AG04450 (cell line): Measurements from ENCODE around the gene LGI2. TPM values are rescaled to one million over a fixed set of nuclear protein-coding genes. Genes with fewer than 3 reads are reported as not detected.
"Not testable (repeated sequence)": the region's sequence is repeated elsewhere in the genome, so short reads cannot be mapped to it uniquely, and the experiment has no call there.

Experiments
- CTCF ChIA-PET: fragments of 300-600, 350-600 bp; formaldehyde crosslinking; extraction: SDS; loops from one replicate; lab custom pipeline; 2022; ENCODE audit warnings: antibody characterized with exemption, inconsistent platforms; lab: Charles Lee
- POLR2A ChIA-PET: fragments of 350-600 bp; formaldehyde crosslinking; extraction: SDS; loops from one replicate; lab custom pipeline; 2021; ENCODE audit warnings: antibody characterized with exemption, inconsistent platforms; lab: Yijun Ruan, JAX
- DNase-seq: peaks from one replicate; pipeline ENCODE4 v3.0.0-alpha.2; 2011; ENCODE audit warnings: low read depth, low spot score
- H3K27ac ChIP-seq: one replicate; pipeline ENCODE4 v1.5.1; 2012; ENCODE audit warnings: low read depth, low read length, control low read depth
- H3K27me3 ChIP-seq: one replicate; pipeline ENCODE4 v1.6.0; 2012; ENCODE audit warnings: low read length; ENCODE audit not compliant: control insufficient read depth, insufficient read depth
- H3K4me3 ChIP-seq: 2 replicates; pipeline ENCODE4 v1.5.1; 2011; ENCODE audit warnings: mild to moderate bottlenecking, low read depth, low read length, control low read depth
- H3K9me3 ChIP-seq: 2 replicates; pipeline ENCODE4 v1.5.1; 2012; ENCODE audit warnings: low read length; ENCODE audit not compliant: control insufficient read depth, insufficient read depth
- polyA plus RNA-seq: library from polyadenylated mRNA; depleted of rRNA; stranded (reverse); fragments of >200 nt; gene quantifications from 2 replicates; pipeline ENCODE4 v1.2.3, GENCODE V29; 2011
- TF ChIP-seq, protein P1 (sequence below): IDR thresholded peaks from 2 replicates; pipeline ENCODE4 v1.5.1; 2011; ENCODE audit warnings: low read depth, low read length, control low read depth, inconsistent platforms

The LGI2 gene
- polyA plus RNA-seq, 1 experiment = not detected

GRCh38 chr4:25065431-25065858 lies 34.7 kb upstream of the LGI2 start:
- TF ChIP-seq, protein P1, sequence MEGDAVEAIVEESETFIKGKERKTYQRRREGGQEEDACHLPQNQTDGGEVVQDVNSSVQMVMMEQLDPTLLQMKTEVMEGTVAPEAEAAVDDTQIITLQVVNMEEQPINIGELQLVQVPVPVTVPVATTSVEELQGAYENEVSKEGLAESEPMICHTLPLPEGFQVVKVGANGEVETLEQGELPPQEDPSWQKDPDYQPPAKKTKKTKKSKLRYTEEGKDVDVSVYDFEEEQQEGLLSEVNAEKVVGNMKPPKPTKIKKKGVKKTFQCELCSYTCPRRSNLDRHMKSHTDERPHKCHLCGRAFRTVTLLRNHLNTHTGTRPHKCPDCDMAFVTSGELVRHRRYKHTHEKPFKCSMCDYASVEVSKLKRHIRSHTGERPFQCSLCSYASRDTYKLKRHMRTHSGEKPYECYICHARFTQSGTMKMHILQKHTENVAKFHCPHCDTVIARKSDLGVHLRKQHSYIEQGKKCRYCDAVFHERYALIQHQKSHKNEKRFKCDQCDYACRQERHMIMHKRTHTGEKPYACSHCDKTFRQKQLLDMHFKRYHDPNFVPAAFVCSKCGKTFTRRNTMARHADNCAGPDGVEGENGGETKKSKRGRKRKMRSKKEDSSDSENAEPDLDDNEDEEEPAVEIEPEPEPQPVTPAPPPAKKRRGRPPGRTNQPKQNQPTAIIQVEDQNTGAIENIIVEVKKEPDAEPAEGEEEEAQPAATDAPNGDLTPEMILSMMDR = no peak
- Histone ChIP-seq H3K4me3 (no peak overlapping the region), H3K27me3 (peaks cover 5% of the 10 kb centered on the region), H3K9me3 (no peaks in the 10 kb centered on the region), H3K27ac (no peak overlapping the region)
- ChIA-PET POLR2A (no interaction called here), CTCF (no interaction called here)
- DNase-seq = no peak

DNA sequence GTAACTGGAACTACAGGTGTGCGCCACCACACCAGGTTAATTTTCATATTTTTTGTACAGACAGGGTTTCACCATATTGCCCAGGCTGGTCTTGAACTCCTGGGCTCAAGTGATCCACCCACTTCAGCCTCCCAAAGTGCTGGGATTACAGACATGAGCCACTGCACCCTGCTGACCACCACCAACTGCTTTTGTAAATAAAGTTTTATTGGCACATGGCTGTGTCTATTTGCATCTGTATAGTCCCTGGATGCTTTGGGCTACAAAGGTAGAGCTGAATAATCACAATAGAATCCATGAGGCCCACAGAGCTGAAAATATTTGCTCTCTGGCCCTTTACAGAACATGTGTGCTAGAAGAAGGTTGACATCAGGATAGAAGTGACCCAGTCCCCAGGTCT lies 33.7 kb upstream of the LGI2 start:
- DNase-seq, CTCF ChIA-PET, H3K27me3 ChIP-seq, H3K27ac ChIP-seq, POLR2A ChIA-PET, H3K4me3 ChIP-seq, H3K9me3 ChIP-seq: not testable (repeated sequence)

DNA sequence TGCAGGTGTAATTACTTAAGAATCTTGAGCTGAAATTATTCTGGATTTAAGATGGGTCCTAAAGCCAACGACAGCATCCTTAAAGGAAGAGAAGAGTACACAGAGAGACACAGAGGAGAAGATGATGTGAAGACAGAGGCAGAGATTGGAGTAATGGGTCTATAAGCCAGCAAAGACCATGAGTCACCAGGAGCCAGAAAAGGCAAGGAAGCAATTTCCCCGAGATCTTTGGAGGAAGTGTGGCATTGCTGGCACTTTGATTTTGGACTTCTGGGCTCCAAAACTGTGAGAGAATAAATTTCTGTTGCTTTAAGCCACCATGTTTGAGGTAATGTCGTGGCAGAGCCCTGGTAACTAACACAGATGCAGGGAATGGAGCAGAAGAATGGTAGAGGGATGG lies 32.4 kb upstream of the LGI2 start:
- no peaks in the 10 kb centered on the region for H3K9me3 ChIP-seq
- peaks cover 13% of the 10 kb centered on the region for H3K27me3 ChIP-seq
- no peak overlapping the region for H3K4me3 ChIP-seq
- no peak for DNase-seq
- CTCF ChIA-PET = no interaction called here
- TF ChIP-seq, protein P1 = no peak
- H3K27ac ChIP-seq = no peak overlapping the region
- POLR2A ChIA-PET = no interaction called here

- H3K9me3 ChIP-seq = no peaks in the 10 kb centered on the region
- TF ChIP-seq, protein P1 = no peak
- H3K4me3 ChIP-seq = no peak overlapping the region
- POLR2A ChIA-PET = no interaction called here
- no peak overlapping the region for H3K27ac ChIP-seq
- CTCF ChIA-PET = no interaction called here
- no peak for DNase-seq
- H3K27me3 ChIP-seq = peaks cover 18% of the 10 kb centered on the region
These were observed 31.4 kb upstream of the LGI2 start for GRCh38 chr4:25062098-25062497.

DNA sequence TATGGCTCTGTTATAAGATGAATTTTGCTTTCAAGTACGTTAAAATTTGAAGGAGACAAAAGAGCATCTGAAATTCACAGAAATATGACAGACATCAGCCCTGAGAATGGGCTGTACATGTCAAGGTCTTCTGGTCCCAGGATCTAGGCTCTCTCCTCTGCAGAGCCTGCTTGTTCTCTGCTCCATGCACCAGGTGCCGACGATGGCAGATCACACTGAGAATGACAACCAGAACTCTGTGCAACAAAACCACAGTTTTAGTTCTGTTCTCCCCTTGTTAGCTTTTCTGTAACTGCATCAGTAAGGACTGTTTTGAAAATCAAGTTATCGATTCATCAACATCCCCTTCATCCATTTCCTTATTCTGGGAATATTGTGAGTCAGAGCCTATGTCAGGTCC lies 30.9 kb upstream of the LGI2 start:
- TF ChIP-seq, protein P1 = no peak
- Histone ChIP-seq H3K4me3 (no peak overlapping the region), H3K27ac (no peak overlapping the region), H3K27me3 (peaks cover 19% of the 10 kb centered on the region), H3K9me3 (no peaks in the 10 kb centered on the region)
- no peak for DNase-seq
- POLR2A ChIA-PET = no interaction called here
- CTCF ChIA-PET = no interaction called here

- ChIA-PET CTCF (no interaction called here), POLR2A (no interaction called here)
- Histone ChIP-seq H3K27ac (no peak overlapping the region), H3K9me3 (no peaks in the 10 kb centered on the region), H3K27me3 (peaks cover 17% of the 10 kb centered on the region), H3K4me3 (no peak overlapping the region)
- TF ChIP-seq, protein P1 = no peak
- DNase-seq = no peak
These were observed 30.2 kb upstream of the LGI2 start for GRCh38 chr4:25060963-25061340.
